K562 treated with DMSO at 1 percent for 48 hours (cell line): ENCODE data around the gene COL4A4. TPM values are rescaled to one million over a fixed set of nuclear protein-coding genes. Genes with fewer than 3 reads are reported as not detected.

Experiments
- total RNA-seq: library from RNA; unstranded; fragments of 300-600 nt; gene quantifications from 2 replicates; pipeline ENCODE4 v1.2.3, GENCODE V29; 2022; ENCODE audit warnings: low replicate concordance; ENCODE audit errors: extremely low read depth

COL4A4 gene
- total RNA-seq, result not detected in 2 replicates

GRCh38 chr2:227163998-227164762 lies at the start of gene COL4A4, which contains the start of gene COL4A3:
Gene COL4A4 (minus strand): TSS chr2:227164205. CDS start chr2:227147483, 16,722 bp downstream.
Gene COL4A3 (plus strand): TSS chr2:227164624. CDS start chr2:227164727, 103 bp downstream.

Other genes starting within 250 kb of the COL4A4 start
- gene COL4A3, start 419 bp upstream of the COL4A4 start, total RNA-seq, result not detected in 2 replicates
- not detected in 2 replicates for gene MFF, start 161.0 kb upstream of the COL4A4 start, total RNA-seq
- not detected in 2 replicates for gene TM4SF20, start 215.1 kb upstream of the COL4A4 start, total RNA-seq
- gene SCYGR1, start 223.7 kb upstream of the COL4A4 start, total RNA-seq, result not detected in 2 replicates